ACC112 (cell line): ENCODE data around the gene DNPH1.

Experiments used
- H2AFZ ChIP-seq: fragments of 200-600 bp; sonication (generic); one replicate; pipeline ENCODE4 v1.6.0; 2017; ENCODE audit warnings: antibody characterized with exemption, low read length; ENCODE audit not compliant: unreplicated experiment
- H3K27ac ChIP-seq: fragments of 200-600 bp; sonication (generic); 2 replicates; pipeline ENCODE4 v1.5.1; 2014; ENCODE audit warnings: low read depth, mild to moderate bottlenecking, antibody characterized with exemption, low read length, moderate library complexity
- H3K27me3 ChIP-seq: fragments of 200-600 bp; sonication (generic); 2 replicates; pipeline ENCODE4 v1.6.1; 2014; ENCODE audit warnings: mild to moderate bottlenecking, antibody characterized with exemption, low read length, moderate library complexity, mixed read lengths; ENCODE audit not compliant: insufficient read depth
- H3K36me3 ChIP-seq: fragments of 200-600 bp; sonication (generic); 2 replicates; pipeline ENCODE4 v1.6.1; 2016; ENCODE audit warnings: mild to moderate bottlenecking, antibody characterized with exemption, low read length, moderate library complexity, mixed read lengths; ENCODE audit not compliant: insufficient read depth
- H3K4me1 ChIP-seq: fragments of 200-600 bp; sonication (generic); one replicate; pipeline ENCODE4 v1.6.1; 2016; ENCODE audit warnings: low read length, mixed read lengths; ENCODE audit not compliant: insufficient read depth, unreplicated experiment, control insufficient read depth
- H3K4me3 ChIP-seq: fragments of 200-600 bp; sonication (generic); 2 replicates; pipeline ENCODE4 v1.5.1; 2014; ENCODE audit warnings: mild to moderate bottlenecking, low read depth, low read length
- H3K79me2 ChIP-seq: fragments of 200-600 bp; sonication (generic); one replicate; pipeline ENCODE4 v1.6.0; 2016; ENCODE audit warnings: low read length; ENCODE audit not compliant: control insufficient read depth, unreplicated experiment, insufficient read depth

Gene DNPH1

GRCh38 chr6:43228951-43229802, at the start of gene DNPH1:
DNPH1 (minus strand) TSS chr6:43229481; CDS start chr6:43229456, 25 bp downstream.
- Histone ChIP-seq H3K4me1 (peaks cover 5% of the 10 kb centered on the region), H3K27ac (no peak within 1 kb of the TSS), H2AFZ (peak within 1 kb of the TSS; percentile 68), H3K27me3 (peaks cover 6% of the 10 kb centered on the region; the same call in 1 of the 2 replicates), H3K4me3 (peak within 1 kb of the TSS; percentile 90), H3K79me2 (no peaks in the 10 kb centered on the region), H3K36me3 (no peaks in the 10 kb centered on the region)

- no peak overlapping the region for H3K4me3 ChIP-seq
- peak overlapping the region; percentile 9 for H2AFZ ChIP-seq
- H3K4me1 ChIP-seq = peaks cover 6% of the 10 kb centered on the region
- no peak overlapping the region for H3K27ac ChIP-seq
- H3K36me3 ChIP-seq = no peaks in the 10 kb centered on the region
- peaks cover 39% of the 10 kb centered on the region for H3K27me3 ChIP-seq
- no peaks in the 10 kb centered on the region for H3K79me2 ChIP-seq
These were observed 49.3 kb upstream of the DNPH1 start for GRCh38 chr6:43278524-43279078.

GRCh38 chr6:43277643-43278523, 48.6 kb upstream of the DNPH1 start:
- peaks cover 44% of the 10 kb centered on the region for H3K27me3 ChIP-seq
- no peaks in the 10 kb centered on the region for H3K36me3 ChIP-seq
- H3K79me2 ChIP-seq = no peaks in the 10 kb centered on the region
- H3K4me1 ChIP-seq = peaks cover 6% of the 10 kb centered on the region
- no peak overlapping the region for H3K27ac ChIP-seq
- H3K4me3 ChIP-seq = no peak overlapping the region
- H2AFZ ChIP-seq = no peak overlapping the region

- Histone ChIP-seq H2AFZ (no peak overlapping the region), H3K27ac (no peak overlapping the region), H3K79me2 (no peaks in the 10 kb centered on the region), H3K36me3 (no peaks in the 10 kb centered on the region), H3K4me3 (no peak overlapping the region), H3K27me3 (peaks cover 42% of the 10 kb centered on the region), H3K4me1 (peaks cover 6% of the 10 kb centered on the region)
These were observed 48.0 kb upstream of the DNPH1 start for GRCh38 chr6:43277306-43277642.

- Histone ChIP-seq H3K4me1 (peaks cover 6% of the 10 kb centered on the region), H2AFZ (no peak overlapping the region), H3K4me3 (no peak overlapping the region), H3K36me3 (no peaks in the 10 kb centered on the region), H3K27ac (no peak overlapping the region), H3K27me3 (peaks cover 42% of the 10 kb centered on the region), H3K79me2 (no peaks in the 10 kb centered on the region)
These were observed 47.5 kb upstream of the DNPH1 start for GRCh38 chr6:43276577-43277305.

GRCh38 chr6:43275801-43276576, 46.7 kb upstream of the DNPH1 start:
- Histone ChIP-seq H3K4me3 (peak overlapping the region; percentile 66), H3K27ac (no peak overlapping the region), H2AFZ (no peak overlapping the region), H3K79me2 (no peaks in the 10 kb centered on the region), H3K4me1 (peaks cover 6% of the 10 kb centered on the region), H3K36me3 (no peaks in the 10 kb centered on the region), H3K27me3 (peaks cover 39% of the 10 kb centered on the region)

GRCh38 chr6:43274916-43275597, 45.8 kb upstream of the DNPH1 start:
- Histone ChIP-seq H3K4me3 (peak overlapping the region; percentile 66), H3K27ac (no peak overlapping the region), H3K79me2 (no peaks in the 10 kb centered on the region), H3K4me1 (peaks cover 6% of the 10 kb centered on the region), H3K36me3 (no peaks in the 10 kb centered on the region), H2AFZ (no peak overlapping the region), H3K27me3 (peaks cover 35% of the 10 kb centered on the region)

- Histone ChIP-seq H3K36me3 (no peaks in the 10 kb centered on the region), H3K27ac (no peak overlapping the region), H3K4me1 (peaks cover 6% of the 10 kb centered on the region), H3K79me2 (no peaks in the 10 kb centered on the region), H2AFZ (no peak overlapping the region), H3K27me3 (peaks cover 35% of the 10 kb centered on the region), H3K4me3 (no peak overlapping the region)
These were observed 45.0 kb upstream of the DNPH1 start for GRCh38 chr6:43274127-43274915.

- H3K27me3 ChIP-seq = peaks cover 41% of the 10 kb centered on the region
- no peaks in the 10 kb centered on the region for H3K79me2 ChIP-seq
- no peak overlapping the region for H2AFZ ChIP-seq
- no peaks in the 10 kb centered on the region for H3K36me3 ChIP-seq
- no peak overlapping the region for H3K27ac ChIP-seq
- peaks cover 5% of the 10 kb centered on the region for H3K4me1 ChIP-seq
- H3K4me3 ChIP-seq = no peak overlapping the region
These were observed 44.4 kb upstream of the DNPH1 start for GRCh38 chr6:43273707-43274106.
